HG03045 (cell line): ENCODE measurements around the gene OTOA.
"Not testable (repeated sequence)": the region's sequence is repeated elsewhere in the genome, so short reads cannot be mapped to it uniquely, and the experiment has no call there.

Experiments
- ATAC-seq: cut with Tn5 transposase; IDR thresholded peaks from one replicate; pipeline ENCODE4 v1.9.1; 2021; ENCODE audit warnings: mild to moderate bottlenecking, moderate library complexity; ENCODE audit not compliant: unreplicated experiment

The OTOA gene

GRCh38 chr16:21667575-21667974 lies 3.8 kb downstream of the OTOA start:
- ATAC-seq, result no peak

GRCh38 chr16:21673469-21673868 lies 9.7 kb downstream of the OTOA start:
- no peak for ATAC-seq

GRCh38 chr16:21674456-21674855 lies 10.7 kb downstream of the OTOA start:
- ATAC-seq, result not testable (repeated sequence)

DNA sequence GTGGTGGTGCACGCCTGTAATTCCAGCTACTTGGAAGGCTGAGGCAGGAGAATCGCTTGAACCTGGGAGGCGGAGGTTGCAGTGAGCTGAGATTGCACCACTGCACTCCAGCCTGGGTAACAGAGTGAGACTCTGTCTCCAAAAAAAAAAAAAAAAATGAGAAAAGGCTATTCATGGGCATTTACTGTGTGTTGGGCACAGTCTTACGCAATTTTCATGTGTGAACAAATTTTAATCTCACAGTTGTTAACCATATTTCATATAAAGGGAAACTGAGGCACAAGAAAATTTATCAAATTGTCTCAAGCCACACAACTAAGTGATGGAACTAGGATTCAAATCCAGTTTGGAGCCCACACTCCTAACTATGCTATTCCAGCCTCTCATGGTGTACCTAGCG lies 16.9 kb downstream of the OTOA start:
- ATAC-seq, result not testable (repeated sequence)

GRCh38 chr16:21683184-21683583 lies 19.4 kb downstream of the OTOA start:
- ATAC-seq, result no peak

DNA sequence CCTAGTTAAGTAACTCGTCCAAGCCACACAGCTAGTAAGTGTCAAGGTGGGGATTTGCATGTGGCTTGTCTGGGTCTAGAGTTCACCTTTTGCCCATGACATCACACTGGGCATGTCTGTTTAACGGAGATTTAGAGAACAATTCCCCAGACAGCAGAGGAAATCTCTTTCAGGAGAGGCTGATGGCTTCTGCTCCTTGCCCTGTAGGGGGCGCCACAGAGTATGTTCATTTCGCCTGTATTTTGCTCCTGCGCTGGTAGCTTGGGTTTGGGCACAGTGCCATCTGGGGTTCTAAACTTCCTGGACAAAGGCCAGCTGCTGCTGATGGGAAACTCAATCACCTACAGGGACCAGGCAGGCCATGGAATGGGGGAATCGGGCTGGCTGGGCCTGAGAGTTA lies 20.4 kb downstream of the OTOA start:
- ATAC-seq, result no peak

GRCh38 chr16:21685034-21685455 lies 21.3 kb downstream of the OTOA start:
- ATAC-seq, result no peak

DNA sequence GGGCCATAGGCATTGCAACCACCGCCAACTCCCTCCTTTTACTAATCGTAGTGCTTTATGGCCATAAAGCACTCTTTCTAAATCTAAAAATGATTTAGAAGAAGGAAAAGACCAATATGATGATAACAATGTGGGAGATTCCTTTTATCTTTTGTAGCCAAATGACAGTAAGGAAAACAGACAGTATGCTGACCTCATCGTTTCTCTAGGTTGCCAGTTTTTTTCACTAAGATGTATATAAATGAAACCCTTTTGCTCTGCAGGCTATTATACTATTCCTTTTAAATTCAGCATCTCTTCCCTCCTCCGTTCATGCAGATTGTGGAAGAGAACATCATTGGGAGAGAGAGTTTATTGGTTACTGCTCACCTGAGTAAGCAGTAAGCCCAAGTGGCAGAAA lies 25.3 kb downstream of the OTOA start:
- no peak for ATAC-seq

- ATAC-seq, result not testable (repeated sequence)
Measured at GRCh38 chr16:21690967-21691366, 27.2 kb downstream of the OTOA start.

GRCh38 chr16:21694609-21695008 lies 30.8 kb downstream of the OTOA start:
- ATAC-seq, result no peak

DNA sequence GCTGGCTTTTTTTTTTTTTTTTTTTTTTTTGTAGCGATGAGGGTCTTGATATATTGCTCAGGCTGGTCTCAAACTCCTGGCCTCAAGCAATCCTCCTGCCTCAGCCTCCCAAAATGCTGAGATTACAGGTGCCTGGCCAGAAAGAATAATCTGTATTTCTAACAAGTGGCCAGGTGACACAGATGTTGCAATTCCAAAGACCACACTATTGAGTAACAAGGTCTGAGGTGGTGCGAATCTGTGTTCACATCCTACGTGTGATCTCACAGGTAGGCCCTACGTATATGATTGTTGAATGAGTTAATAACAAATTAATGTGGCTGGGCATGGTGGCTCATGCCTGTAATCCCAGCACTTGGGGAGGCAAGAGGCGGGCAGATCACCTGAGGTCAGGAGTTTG lies 33.3 kb downstream of the OTOA start:
- ATAC-seq, result no peak

DNA sequence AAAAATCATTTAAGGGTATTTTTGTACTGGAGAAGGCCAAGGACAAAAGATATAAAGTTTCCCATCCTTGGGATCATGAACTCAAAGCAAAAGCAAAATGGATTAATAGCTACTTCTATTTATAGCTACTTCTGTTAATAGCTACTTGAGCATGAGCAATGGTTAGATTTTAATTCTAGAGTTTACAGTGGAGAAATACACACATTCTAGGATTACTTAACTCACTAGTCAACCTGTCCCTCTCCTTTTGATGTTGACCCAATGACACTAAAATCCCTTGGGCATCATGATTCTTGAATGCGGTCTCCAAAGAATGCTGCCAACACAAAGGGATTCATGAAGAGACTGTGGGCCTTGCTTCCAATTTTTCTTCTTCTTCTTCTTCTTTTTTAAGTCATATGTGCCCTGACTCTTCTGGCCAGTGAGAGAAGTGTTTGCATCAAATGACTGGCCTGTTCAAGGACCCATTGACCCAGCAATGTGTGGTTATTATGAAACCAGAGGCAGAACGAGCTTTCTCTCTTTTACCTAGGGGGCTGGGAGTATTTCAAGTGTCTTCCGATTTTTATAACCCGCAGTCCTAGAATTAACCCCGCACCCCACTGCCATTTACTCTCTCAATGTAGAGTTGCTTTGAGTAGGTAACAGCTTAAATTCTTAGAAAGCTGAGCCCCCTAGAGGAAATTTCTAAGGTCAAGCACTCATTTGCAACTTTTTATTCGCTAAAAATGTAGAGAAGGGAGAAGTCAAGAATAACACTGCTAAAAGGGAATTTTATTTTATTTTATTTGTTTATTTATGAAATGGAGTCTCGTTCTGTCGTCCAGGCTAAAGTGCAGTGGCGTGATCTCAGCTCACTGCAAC lies 34.6 kb downstream of the OTOA start:
- no peak for ATAC-seq

- no peak for ATAC-seq
Measured at GRCh38 chr16:21701271-21701670, 37.5 kb downstream of the OTOA start.

DNA sequence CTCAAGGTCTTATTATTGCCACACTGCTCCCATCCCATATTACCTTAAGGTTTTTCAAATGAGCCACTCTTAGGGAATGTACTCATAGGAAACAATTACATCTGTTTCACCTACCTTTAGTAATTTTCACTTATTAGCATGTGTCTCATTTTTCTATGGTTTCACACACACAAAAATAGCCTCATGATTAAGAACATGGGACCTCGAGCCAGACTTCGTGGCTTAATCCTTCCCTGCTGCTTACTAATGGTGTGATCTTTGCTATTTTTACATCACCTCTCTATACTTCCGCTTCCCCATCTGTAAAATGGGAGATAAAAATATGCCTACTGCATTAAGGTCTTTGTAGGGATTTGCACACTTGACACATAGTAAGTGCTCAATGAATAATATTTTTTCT lies 38.5 kb downstream of the OTOA start:
- ATAC-seq, result no peak

DNA sequence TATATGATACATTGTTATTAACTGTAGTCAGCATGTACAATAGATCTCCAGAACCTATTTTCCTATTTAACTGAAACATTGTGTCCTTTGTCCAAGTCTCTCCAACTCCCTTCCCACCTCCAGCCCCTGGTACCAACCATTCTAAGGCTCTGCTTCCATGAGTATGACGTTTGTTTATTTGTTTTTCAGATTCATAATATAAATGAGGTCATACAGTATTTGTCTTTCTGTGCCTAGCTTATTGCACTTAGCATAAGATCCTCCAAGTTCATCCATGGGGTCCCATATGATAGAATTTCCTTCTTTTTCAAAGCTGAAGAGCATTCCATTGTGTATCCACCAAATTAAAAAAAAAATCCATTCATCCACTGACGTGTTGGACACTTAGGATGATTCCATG lies 39.4 kb downstream of the OTOA start:
- no peak for ATAC-seq

GRCh38 chr16:21703589-21704174 lies 39.9 kb downstream of the OTOA start:
- ATAC-seq, result no peak

DNA sequence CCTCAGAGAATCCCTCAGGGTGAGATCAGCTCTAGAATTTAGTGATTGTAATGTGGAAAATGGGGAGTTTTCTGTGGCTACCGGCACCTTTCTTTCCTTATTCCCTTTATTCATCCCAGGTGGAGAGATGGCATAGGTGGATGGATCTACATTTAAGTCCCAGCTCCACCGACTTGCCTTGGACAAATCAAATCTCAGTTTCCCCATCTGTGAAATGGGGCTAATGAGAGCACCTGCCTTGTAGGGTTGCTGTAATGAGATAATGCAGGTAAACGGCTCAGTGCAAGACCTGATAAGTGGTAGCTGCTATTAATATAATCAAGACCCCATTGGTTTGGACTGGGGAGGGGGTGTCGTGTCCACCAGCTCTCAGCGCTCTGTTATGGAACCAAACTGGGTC lies 40.5 kb downstream of the OTOA start:
- no peak for ATAC-seq

- ATAC-seq, result no peak
Measured at GRCh38 chr16:21704733-21705132, 41.0 kb downstream of the OTOA start.

DNA sequence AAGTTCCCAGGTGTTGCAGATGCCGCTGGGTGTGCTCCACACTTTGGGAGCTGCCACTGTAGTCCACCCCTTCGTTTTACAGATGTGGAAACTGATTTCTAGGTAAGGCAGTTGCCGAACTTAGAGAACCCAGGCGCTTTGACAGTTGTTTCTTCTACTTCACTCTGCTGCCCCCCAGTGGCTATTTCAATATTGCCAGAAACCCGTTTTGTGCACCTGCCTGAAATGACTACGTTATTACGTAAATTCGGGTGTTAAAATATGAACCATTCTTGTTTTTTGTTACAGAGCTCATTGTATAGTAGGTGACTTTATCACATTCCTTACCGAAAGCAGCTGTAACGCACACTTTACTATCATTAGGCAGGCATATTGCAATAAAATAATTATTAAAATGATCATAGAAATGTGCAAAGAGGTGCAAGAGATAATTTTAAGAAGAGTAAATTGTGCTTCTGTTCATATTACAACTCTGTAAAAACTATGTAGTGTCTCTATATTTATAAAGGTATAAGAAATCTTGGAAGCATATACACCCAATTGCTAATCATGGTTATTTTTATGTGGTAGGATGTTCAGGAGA lies 44.9 kb downstream of the OTOA start:
- ATAC-seq, result no peak

DNA sequence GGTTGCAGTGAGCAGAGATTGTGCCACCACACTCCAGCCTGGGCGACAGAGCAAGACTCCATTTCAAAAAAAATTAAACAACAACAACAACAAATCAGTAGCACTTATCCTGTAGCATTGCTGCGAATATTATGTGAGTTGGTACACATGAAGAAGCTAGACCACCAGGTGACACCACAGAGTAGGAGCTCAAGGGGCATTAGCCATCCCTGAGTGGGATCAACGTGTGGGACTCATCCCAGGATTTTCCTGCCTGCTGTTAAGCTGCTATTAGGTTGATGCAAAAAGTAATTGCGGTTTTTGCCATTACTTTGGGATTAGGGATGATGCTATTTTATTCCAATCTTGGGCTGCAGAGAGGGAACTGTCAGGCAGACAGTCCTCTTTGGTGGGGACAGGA lies 47.2 kb downstream of the OTOA start:
- no peak for ATAC-seq

GRCh38 chr16:21713549-21714368 lies 50.0 kb downstream of the OTOA start:
- no peak for ATAC-seq

GRCh38 chr16:21714369-21714618 lies 50.5 kb downstream of the OTOA start:
- ATAC-seq, result not testable (repeated sequence)
